Measurements from ENCODE around the gene GPATCH8.

DNA sequence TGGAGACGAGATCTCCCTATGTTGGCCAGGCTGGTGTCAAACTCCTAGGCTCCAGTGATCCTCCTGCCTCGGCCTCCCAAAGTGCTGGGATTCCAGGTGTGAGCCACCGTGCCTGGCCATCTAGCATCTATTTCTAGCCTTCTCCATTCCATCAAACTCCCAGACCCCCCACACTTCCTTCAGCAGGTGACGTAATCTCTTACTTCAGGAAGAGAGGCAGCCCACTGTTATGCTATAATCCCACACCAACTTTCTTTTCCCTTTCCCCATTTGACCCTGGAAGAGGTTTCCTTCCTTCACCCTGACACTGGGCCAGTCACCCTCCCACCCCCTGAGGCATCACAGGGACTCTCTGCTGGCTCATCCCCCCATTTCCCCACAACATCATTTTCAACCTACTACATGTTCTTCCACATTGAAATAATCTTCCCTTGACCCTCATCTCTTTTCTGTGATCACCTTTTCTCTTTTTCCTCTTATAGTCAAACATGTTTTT lies 121.3 kb downstream of the GPATCH8 start:
- TF ChIP-seq, protein P1, sequence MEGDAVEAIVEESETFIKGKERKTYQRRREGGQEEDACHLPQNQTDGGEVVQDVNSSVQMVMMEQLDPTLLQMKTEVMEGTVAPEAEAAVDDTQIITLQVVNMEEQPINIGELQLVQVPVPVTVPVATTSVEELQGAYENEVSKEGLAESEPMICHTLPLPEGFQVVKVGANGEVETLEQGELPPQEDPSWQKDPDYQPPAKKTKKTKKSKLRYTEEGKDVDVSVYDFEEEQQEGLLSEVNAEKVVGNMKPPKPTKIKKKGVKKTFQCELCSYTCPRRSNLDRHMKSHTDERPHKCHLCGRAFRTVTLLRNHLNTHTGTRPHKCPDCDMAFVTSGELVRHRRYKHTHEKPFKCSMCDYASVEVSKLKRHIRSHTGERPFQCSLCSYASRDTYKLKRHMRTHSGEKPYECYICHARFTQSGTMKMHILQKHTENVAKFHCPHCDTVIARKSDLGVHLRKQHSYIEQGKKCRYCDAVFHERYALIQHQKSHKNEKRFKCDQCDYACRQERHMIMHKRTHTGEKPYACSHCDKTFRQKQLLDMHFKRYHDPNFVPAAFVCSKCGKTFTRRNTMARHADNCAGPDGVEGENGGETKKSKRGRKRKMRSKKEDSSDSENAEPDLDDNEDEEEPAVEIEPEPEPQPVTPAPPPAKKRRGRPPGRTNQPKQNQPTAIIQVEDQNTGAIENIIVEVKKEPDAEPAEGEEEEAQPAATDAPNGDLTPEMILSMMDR (conservative IDR thresholded peaks at IDR 0.05) = no peak
- TF ChIP-seq ZFX (IDR thresholded peaks at IDR 0.05) = no peak
